Gastrocnemius medialis (tissue), 4 donors: Measurements from ENCODE around the gene VIPR2. TPM values are rescaled to one million over a fixed set of nuclear protein-coding genes. Genes with fewer than 3 reads are reported as not detected.
"Not testable (repeated sequence)": the region's sequence is repeated elsewhere in the genome, so short reads cannot be mapped to it uniquely, and the experiment has no call there.

Source experiments
- ATAC-seq, 2 donors: fragments of 150-250 bp; one replicate each; pipeline ENCODE4 v1.9.1; 2016
- DNase-seq, 2 donors: peaks; one replicate each; pipeline ENCODE4 v3.0.0-alpha.2; 2019
- H3K27ac ChIP-seq, 4 donors: fragments of 200-600 bp; sonication (generic); 1 replicate in 1 of 4; 2 replicates in 3 of 4; pipeline ENCODE4 v1.5.1; 2016 to 2018; ENCODE audit warnings: mild to moderate bottlenecking in 2 of 4, moderate library complexity in 1 of 4
- H3K27me3 ChIP-seq, 3 donors: fragments of 200-600 bp; sonication (generic) in 2 of 3; 1 replicate in 1 of 3; 2 replicates in 2 of 3; pipeline versions ENCODE4 v1.5.1 to v1.6.0; 2016 to 2019; ENCODE audit warnings: mild to moderate bottlenecking in 1 of 3, moderate library complexity in 1 of 3
- H3K36me3 ChIP-seq, 2 donors: fragments of 200-600 bp; sonication (generic) in 1 of 2; one replicate each; pipeline ENCODE4 v1.5.1; 2017 to 2018
- H3K4me1 ChIP-seq, 2 donors: fragments of 200-600 bp; sonication (generic) in 1 of 2; one replicate each; pipeline ENCODE4 v1.5.1; 2016 to 2017; ENCODE audit warnings: mild to moderate bottlenecking in 2 of 2
- H3K4me3 ChIP-seq, 4 donors: fragments of 200-600 bp; sonication (generic) in 3 of 4; 1 replicate in 1 of 4; 2 replicates in 3 of 4; pipeline ENCODE4 v1.5.1; 2016 to 2019; ENCODE audit warnings: mild to moderate bottlenecking in 2 of 4
- H3K9me3 ChIP-seq, 3 donors: fragments of 200-600 bp; sonication (generic) in 2 of 3; 1 replicate in 1 of 3; 2 replicates in 2 of 3; pipeline ENCODE4 v1.5.1; 2016 to 2019
- POLR2A ChIP-seq, 2 donors: fragments of 450-650 bp; IDR thresholded peaks; one replicate each; pipeline ENCODE4 v1.6.1; 2017; ENCODE audit warnings: antibody characterized with exemption in 2 of 2, mild to moderate bottlenecking in 2 of 2, moderate library complexity in 2 of 2
- in situ Hi-C, 4 donors: fragments of 200-750 bp; cut with MboI; loops; one replicate each; pipeline versions ENCODE4 v1.15.0 to v1.8.0; 2017; ENCODE audit warnings: low sequenced_read_pairs in 4 of 4
- intact Hi-C: fragments of 100-400 bp; cut with DNase I; formaldehyde crosslinking; loops from one replicate; pipeline ENCODE4 v1.15.1; 2023; ENCODE audit warnings: low total_unique reads
- total RNA-seq, 4 donors: library from RNA; depleted of rRNA; stranded (reverse); fragments of >200 nt; gene quantifications; one replicate each; pipeline versions ENCODE4 v1.1.0 to v1.2.3, GENCODE V29; 2016
- TF ChIP-seq, protein P1 (sequence below), 5 experiments: fragments of 450-650 bp in 3 of 5; fragments of 200-600 bp in 2 of 5; sonication (generic) in 2 of 5; IDR thresholded peaks in 4 of 5; conservative IDR thresholded peaks in 1 of 5; 1 replicate in 4 of 5; 2 replicates in 1 of 5; pipeline ENCODE4 v1.5.1; 2016 to 2019; ENCODE audit warnings: antibody characterized with exemption in 5 of 5, mild to moderate bottlenecking in 3 of 5, moderate library complexity in 3 of 5

Gene VIPR2
- total RNA-seq, 4 donors from 2014 or later = 0.39 to 2.2 (median 0.80) TPM

- H3K4me3 ChIP-seq = no peak overlapping the region
- in situ Hi-C loops (no loop called here), intact Hi-C loops (no loop called here)
- DNase-seq (no peak), ATAC-seq (no peak)
- H3K27me3 ChIP-seq = no peaks in the 10 kb centered on the region
- H3K27ac ChIP-seq = no peak overlapping the region
- H3K9me3 ChIP-seq = no peaks in the 10 kb centered on the region
- H3K4me1 ChIP-seq = no peaks in the 10 kb centered on the region
- no peaks in the 10 kb centered on the region for H3K36me3 ChIP-seq
- TF ChIP-seq POLR2A (IDR thresholded peaks at IDR 0.05) = no peak
- TF ChIP-seq, protein P1, sequence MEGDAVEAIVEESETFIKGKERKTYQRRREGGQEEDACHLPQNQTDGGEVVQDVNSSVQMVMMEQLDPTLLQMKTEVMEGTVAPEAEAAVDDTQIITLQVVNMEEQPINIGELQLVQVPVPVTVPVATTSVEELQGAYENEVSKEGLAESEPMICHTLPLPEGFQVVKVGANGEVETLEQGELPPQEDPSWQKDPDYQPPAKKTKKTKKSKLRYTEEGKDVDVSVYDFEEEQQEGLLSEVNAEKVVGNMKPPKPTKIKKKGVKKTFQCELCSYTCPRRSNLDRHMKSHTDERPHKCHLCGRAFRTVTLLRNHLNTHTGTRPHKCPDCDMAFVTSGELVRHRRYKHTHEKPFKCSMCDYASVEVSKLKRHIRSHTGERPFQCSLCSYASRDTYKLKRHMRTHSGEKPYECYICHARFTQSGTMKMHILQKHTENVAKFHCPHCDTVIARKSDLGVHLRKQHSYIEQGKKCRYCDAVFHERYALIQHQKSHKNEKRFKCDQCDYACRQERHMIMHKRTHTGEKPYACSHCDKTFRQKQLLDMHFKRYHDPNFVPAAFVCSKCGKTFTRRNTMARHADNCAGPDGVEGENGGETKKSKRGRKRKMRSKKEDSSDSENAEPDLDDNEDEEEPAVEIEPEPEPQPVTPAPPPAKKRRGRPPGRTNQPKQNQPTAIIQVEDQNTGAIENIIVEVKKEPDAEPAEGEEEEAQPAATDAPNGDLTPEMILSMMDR (IDR thresholded peaks at IDR 0.05 in 4 of 5, conservative IDR thresholded peaks at IDR 0.05 in 1 of 5) = no peak
These were observed 16.7 kb downstream of the VIPR2 start for GRCh38 chr7:159127691-159128642.

- no peaks in the 10 kb centered on the region for H3K36me3 ChIP-seq
- no peaks in the 10 kb centered on the region for H3K9me3 ChIP-seq
- no peak for DNase-seq
- H3K4me3 ChIP-seq = no peak overlapping the region
- TF ChIP-seq, protein P1 (IDR thresholded peaks at IDR 0.05 in 4 of 5, conservative IDR thresholded peaks at IDR 0.05 in 1 of 5) = no peak
- no peak for TF ChIP-seq POLR2A (IDR thresholded peaks at IDR 0.05)
- in situ Hi-C loops = no loop called here
- H3K27me3 ChIP-seq = no peaks in the 10 kb centered on the region
- intact Hi-C loops = no loop called here
- no peak for ATAC-seq
- no peaks in the 10 kb centered on the region for H3K4me1 ChIP-seq
- H3K27ac ChIP-seq = no peak overlapping the region
These were observed 18.1 kb downstream of the VIPR2 start for GRCh38 chr7:159126311-159127260.

- Histone ChIP-seq H3K36me3 (no peaks in the 10 kb centered on the region), H3K9me3 (no peaks in the 10 kb centered on the region), H3K4me3 (no peak overlapping the region), H3K27ac (no peak overlapping the region), H3K4me1 (no peaks in the 10 kb centered on the region), H3K27me3 (no peaks in the 10 kb centered on the region)
- intact Hi-C loops (no loop called here), in situ Hi-C loops (no loop called here)
- ATAC-seq (no peak), DNase-seq (no peak)
- TF ChIP-seq, protein P1 (IDR thresholded peaks at IDR 0.05 in 4 of 5, conservative IDR thresholded peaks at IDR 0.05 in 1 of 5) = no peak
- no peak for TF ChIP-seq POLR2A (IDR thresholded peaks at IDR 0.05)
These were observed 18.8 kb downstream of the VIPR2 start for GRCh38 chr7:159125955-159126270.

DNA sequence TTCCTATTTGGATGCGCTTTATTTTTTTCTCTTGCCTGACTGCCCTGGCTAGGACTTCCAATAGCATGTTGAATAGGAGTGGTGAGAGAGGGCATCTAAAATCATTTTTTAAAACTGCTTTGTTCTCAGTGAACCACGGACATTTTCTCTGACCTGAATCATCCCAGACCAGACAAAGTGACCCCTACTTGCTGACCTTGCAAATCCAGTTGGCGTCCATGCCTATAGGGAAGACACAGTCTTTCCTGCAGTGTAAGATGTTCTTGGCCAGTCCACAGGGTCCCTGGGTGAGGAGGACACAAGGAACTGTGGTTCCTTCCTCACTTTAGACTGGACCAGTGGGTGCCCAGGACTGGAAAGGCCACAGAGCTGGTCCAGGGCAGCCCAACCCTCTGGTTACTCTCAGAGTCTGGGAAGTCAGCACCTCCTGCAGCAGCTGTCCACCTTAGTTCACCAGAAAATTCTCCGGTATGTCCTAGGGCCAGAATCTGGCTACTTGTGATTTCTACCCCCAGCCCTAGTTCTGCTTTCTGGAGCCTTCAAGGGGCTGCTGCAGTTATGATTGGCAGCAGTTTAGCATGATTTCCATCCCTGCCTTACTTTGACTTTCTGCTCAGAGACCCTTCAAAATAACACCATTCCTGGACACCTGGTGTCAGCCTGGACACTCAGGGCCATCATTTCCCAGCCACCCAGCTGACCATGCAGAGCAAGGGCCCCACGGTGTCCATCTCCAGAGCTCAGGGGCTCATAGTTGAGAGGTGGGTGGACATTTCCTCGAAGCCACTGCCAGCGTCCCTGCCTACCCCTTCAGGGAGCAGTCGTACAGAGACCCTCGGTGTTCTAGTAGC is 19.3 kb downstream of the VIPR2 start:
- no peaks in the 10 kb centered on the region for H3K36me3 ChIP-seq
- H3K9me3 ChIP-seq = no peaks in the 10 kb centered on the region
- H3K27ac ChIP-seq = no peak overlapping the region
- in situ Hi-C loops = no loop called here
- DNase-seq = no peak
- TF ChIP-seq, protein P1 (IDR thresholded peaks at IDR 0.05 in 4 of 5, conservative IDR thresholded peaks at IDR 0.05 in 1 of 5) = no peak
- no peak for TF ChIP-seq POLR2A (IDR thresholded peaks at IDR 0.05)
- no peaks in the 10 kb centered on the region for H3K4me1 ChIP-seq
- intact Hi-C loops = no loop called here
- no peaks in the 10 kb centered on the region for H3K27me3 ChIP-seq
- no peak for ATAC-seq
- no peak overlapping the region for H3K4me3 ChIP-seq

GRCh38 chr7:159123793-159124192 is 20.9 kb downstream of the VIPR2 start:
- H3K4me1 ChIP-seq, in situ Hi-C loops, H3K4me3 ChIP-seq, H3K27ac ChIP-seq, DNase-seq, H3K27me3 ChIP-seq, H3K36me3 ChIP-seq, H3K9me3 ChIP-seq, intact Hi-C loops, ATAC-seq: not testable (repeated sequence)

- in situ Hi-C loops, ATAC-seq, H3K36me3 ChIP-seq, H3K27me3 ChIP-seq, H3K9me3 ChIP-seq, intact Hi-C loops, H3K4me1 ChIP-seq, DNase-seq, H3K27ac ChIP-seq, H3K4me3 ChIP-seq: not testable (repeated sequence)
These were observed 21.4 kb downstream of the VIPR2 start for GRCh38 chr7:159123294-159123693.
